NCI-H146 treated with DMSO at 0.1 percent for 48 hours (cell line): ENCODE data around the gene STK4.

Experiments
- DNase-seq: peaks from one replicate; lab custom pipeline; 2025; ENCODE audit not compliant: unreplicated experiment; lab: John Stamatoyannopoulos, UW

STK4 gene

DNA sequence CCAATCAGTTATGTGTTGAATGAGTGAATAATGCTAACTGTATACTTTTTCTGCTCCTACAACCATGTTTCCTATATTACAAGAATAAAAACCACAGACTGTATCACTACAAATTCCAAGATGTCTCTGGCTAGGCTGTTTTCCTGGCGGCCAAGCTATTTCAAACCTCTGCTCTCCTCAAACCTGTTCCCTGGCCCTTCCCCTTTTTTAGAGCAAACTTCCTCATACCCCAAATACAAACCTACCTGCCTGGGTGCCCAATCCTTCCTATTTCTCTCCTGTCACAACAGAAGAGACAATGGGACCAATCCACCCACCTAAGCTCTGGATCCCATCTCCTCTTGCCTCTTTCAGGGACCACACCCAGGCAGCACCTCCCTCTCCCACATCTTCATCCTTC lies 13.6 kb upstream of the STK4 start:
- DNase-seq: no peak

DNA sequence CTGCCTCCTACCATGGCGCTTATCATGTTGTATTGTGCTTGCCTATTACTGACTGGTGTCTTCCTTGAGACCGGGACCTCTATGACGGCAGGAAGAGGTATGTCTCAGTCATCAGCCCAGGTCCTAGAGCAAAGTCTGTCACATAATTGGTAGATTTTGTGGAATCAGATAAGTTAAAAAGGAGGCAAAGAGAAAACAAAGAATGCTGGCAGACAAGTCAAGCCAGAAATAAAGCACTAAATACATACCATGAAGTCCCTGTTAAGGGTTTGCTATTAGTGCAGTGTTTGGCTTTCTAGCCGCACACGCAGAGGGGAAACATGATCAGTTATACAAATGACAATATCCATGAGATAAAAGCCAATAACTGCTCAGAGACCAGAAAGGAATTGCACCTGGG lies 12.1 kb upstream of the STK4 start:
- DNase-seq: no peak

DNA sequence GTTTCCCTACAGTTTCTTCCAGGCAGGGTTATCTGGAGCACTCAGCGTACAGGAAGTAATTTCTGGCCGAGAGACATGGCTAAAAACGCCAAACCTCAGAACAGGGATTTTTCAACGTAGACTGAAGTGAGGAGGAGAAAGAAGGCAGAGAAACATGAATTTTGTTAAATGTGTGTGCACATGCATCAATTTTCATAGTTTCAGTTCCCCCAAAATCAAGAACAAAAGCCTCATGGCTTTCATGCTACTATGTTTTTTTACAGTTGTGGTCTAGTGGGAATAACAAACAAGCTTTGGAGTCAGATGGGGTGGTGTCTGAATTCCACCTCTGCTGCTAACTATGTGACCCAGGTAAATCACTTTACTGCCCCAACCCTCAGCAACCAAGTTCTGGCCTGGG lies 11.0 kb upstream of the STK4 start:
- DNase-seq: no peak

DNA sequence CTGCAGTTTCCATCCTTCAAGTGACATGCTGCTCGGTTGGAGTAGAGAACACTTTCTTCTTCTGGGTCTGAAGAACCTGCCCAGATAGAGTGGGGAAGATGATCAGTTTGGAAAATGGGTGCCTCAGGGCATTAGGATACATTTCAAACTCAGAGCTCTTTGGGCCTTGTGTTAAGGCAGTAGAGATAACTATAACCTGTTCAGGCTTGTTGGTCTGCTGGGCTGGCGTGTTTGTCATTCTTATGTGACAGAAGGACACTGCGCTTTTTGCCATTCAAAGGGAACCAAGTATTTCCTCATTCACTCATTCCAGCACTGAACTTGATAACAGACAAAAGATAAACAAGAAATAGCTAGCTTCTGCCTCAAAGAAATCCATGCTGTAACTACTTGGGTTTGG lies 9.9 kb upstream of the STK4 start:
- no peak for DNase-seq

DNA sequence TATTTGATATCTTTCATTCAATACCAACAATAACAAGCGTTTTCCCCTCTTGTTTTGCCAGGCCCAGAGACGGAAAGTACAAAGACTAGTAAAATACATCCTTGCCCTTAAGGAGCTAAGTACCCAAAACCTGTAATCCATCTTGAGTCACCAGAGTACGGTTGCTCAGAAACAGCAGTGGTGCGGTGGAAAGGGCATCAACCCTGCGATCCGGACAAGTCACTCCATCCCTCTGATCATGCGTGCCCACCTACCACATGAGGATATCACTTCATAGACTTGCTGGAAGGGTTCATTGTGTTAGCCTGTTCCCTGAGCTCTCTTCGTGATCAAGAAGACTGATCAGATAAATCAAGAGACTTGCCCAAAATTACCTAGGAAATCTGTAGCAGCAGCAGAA lies 8.0 kb upstream of the STK4 start:
- DNase-seq: no peak

DNA sequence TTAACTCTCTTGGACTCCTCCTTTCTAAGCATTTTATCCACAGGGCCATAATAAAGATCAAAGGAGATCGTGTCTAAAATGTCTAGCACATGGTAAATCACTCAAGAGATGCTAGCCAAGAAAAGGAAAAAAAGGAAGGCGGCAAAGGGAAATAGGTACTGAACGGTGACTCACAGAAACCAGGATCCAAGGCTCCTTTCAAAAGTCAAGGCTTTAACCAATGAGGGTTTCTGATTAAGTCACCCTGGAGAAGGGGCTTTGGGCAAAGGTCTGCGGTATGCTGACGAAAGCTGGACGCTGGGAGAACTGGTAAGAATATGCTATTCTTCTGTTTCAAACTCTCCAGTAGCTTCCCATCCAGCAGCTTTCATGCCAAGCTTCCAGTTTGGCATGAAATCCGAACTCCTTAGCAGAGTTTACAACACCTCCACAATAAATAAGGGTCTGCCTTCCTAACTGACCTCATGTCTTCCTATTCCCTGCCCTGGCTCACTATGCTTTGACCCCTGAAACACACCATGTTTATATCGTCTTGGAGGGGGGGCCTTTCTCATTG lies 7.2 kb upstream of the STK4 start:
- DNase-seq: no peak

DNA sequence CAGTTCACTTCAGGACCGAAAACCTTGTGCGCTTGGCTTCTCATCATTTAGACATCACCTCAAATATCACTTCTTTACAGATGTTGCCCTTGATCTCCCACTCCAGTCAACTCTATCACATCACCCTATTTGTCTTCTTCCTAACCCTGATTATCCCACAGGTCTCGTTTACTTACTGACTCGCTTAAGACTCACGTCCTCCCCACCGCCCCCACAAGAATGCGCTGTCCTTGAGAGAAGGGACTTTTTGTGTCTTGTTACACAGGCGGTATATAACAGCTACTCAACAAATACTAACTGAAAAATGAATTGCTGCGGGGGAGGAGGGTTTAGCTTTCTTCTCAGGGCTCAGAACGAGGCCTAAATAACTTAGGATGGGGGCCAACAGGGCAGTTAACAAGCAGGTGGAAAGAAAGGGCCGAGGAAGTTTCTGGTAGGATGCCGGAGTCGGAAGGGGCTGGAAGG lies 6.6 kb upstream of the STK4 start:
- DNase-seq: no peak

DNA sequence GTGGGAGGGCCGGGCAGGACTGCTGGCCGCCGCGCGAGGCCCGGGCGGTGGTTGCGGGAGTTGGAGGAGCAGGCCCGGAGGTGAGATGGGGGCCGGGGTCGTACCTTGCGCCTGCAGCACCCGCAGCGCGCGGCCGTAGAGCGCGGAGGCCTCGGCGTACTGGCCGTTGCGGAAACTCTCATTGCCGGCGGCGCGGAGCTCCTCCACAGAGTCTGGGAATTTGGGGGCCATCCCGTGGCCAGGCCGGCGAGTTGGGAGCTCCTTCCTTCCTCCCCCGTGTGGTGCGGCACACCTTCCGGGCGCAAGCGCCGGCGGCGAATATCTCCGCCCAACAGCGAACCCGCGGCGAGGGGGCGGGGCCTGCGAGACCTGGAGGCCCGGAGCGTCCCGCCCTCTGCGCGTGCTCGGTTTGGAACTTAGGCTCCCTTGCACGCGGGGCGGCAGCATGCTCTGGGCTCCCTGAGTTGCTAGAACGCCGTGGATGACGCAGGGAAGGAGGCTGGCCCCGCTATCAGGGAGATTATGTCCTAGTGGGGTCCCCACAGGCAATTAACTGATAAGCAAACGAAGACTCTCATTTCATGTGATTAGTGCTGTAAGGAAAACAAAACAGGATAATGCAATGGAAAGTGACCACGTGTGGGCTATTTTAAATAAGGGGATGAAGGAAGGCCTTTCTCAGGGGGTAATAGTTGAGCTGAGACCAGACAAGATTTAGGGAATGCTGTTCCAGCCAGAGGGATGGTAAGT lies 6.0 kb upstream of the STK4 start, which contains the start of gene TOMM34:
TOMM34 (minus strand) TSS at position 295 of the 750 bp plus-strand sequence; CDS start at position 231, 64 bp downstream.
- peak; percentile 93 for DNase-seq

DNA sequence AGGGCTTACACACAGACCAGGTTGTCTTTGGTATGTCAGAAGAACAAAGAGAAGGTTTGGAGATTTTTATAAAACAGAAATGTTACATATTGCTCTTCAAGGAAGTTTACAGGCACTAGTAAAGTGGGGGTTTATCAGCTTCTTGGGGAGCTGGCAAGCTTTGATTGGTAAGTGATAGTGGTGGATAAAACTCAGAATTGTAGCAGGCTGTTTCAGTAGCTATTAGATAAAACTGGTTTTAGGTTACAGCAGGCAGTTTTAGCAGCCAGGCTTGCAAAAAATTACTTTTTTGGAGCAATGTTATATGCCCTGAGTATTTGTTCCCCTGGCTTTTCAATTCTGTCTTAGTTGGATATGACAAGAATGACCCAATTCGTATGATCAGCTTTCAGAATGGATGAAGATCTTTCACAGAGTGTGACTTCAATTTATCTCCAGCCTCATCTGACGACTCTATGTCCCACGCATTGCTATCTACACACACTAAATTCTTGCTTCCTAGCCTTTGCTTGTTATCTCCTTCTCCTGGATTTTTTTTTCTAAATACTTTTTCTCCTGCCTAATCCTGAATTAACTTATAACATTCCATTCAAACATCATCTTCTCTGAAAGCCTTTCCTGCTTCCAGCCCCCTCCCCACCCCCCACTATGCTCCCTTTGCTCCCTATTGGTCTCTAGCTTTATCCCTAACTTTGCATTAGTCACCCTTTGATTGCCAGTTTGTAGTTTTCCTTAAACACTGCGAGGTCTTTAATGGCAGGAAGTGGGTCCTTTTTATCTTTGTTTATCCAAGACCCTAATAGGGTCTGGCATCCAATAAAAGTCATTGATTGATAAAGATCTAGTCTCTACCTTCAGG lies 5.1 kb upstream of the STK4 start:
- DNase-seq: no peak

DNA sequence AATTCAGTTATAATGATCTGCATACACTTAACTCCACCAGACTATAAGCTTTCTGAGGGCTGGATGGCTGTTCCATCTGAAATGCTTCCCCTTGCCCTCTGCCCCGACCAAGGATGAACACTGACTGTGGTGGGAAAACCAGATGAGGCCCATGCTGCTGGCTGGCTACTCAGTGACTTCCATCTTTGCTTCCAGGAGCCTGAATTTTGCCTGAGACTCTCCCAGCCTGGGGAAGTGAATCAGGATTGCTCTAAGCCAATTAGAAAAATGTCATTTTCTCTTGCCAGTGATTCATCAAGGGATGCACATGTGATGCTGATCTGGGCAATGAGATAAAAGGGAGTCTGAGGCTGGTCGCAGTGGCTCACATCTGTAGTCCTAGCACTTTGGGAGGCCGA lies 4.4 kb upstream of the STK4 start:
- no peak for DNase-seq

DNA sequence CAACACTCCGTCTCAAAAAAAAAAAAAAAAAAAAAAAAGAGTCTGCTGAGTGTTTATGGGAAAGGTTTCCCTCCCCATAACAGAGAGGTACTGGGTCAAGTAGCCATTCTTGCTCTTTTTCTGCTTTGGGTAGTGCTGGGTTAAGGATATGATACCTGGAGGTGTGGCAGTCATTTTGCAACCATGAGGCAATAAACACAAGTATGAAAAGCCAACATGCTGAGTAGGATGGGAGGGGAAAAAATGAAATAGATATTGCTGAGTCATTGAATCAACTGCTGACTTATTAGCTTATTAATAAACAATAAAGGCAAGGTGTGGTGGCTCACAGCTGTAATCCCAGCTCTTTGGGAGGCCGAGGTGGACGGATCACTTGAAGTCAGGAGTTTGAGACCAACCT lies 3.8 kb upstream of the STK4 start:
- DNase-seq: no peak

DNA sequence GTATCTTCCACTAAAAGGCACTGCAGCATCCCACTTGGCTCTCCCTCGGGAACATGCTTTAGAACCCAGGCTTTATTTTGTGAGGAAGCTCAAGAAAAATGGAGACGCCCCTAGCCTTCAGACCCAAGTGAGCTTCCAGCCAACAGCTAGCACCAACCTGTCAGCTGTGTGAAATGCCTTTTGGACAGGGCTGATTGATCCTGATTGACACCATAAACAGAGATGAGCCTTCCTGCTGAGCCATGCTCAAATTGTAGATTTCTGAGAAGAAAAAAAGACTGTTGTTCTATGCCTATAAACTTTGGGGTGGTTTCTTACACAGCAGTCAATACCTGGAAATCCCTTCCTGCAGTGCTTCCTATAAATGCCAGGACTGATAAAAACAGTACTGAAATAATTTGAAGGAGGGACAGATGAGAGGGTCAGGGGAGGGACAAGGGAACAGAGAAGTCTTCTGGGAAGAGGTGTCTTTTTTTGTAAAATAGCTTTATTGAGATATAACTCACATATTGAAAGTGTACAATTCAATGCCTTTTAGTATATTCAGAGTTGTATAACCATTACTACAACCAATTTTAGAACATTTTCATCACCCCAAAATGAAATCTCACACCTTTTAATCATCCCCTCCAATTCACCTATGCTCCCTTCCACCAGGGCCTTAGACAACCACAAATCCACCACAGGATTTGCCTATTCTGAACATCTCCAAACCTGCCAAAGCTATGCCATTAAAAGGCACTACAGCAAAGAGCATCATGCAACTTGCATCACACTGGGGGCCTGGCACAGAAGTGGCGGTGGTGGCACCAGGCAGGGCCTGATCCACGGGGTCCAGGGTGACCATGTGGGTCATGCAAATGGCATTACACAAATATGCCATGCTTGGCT lies 2.7 kb upstream of the STK4 start:
- no peak for DNase-seq

DNA sequence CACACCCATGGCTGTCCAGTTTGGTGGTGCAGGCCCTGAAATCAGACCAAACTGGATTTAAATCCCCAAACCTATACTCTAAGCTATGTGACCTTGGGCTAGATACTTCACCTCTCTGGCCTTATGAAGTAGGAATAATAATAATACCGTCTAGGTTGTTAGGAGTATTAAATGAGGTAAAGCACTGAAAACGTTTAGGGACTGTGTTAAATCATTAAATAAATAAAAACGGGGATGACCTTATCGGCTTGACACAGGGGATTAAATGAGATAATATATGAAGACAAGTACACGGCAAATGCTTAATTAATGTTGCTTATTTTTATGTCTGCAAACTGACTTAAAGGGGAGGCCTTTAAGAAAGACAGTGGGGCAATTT lies 672 bp upstream of the STK4 start:
- DNase-seq: no peak

DNA sequence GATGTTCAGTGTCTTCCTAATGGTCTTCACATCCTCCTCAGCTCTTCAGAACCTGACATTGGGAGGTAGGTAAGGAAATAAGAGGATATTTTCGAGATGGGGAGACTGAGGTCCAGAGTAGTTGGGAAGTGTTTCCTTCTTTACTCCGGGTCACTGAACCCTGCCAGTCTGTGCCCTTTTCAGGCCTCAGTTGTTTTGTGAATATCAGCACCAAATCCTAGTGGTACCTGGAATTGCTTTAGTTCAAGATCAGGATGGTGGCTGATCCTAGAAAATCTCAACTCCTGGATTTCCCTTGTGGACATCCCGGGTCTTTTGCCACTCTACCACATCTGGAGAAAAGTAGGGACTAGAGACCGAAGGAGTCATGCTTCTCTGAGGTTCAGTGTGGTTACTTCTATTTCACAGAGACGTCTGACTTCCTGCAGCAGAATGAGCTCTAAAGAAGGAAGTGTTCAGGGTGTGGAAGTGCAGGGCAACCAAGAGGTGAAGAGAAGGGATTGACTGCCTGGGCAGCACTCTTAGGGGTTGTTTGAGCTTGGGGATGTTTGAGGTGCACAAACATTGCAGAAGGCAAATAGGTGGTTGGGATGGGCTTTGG lies 995 bp downstream of the STK4 start:
- no peak for DNase-seq

DNA sequence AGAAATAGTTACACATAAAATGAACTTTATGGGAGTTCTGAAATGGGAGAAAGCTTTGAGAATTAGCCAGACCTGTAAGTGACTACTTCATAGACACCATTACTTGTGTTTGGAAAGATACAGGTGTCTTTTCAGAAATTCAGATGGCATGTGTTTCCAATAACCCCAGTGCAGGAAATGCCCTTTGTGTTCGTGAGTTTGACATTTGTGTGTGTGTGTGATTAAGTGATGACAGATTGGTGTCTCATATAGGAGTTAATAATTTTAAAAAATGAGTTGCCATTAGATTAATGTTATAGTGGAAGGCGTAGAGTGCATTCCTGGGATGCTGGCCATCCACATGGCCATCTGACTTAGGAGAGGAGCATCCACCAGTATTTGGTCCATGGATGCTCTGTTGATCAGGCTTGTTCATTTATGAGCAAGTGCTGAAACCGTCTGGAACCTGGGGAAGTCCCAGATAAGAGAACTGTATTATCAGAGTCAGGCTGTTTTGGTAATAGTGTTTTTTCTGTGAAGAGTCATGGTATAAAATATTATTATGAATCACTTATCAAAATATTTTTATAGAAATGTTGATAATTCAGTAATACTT lies 3.1 kb downstream of the STK4 start:
- no peak for DNase-seq

DNA sequence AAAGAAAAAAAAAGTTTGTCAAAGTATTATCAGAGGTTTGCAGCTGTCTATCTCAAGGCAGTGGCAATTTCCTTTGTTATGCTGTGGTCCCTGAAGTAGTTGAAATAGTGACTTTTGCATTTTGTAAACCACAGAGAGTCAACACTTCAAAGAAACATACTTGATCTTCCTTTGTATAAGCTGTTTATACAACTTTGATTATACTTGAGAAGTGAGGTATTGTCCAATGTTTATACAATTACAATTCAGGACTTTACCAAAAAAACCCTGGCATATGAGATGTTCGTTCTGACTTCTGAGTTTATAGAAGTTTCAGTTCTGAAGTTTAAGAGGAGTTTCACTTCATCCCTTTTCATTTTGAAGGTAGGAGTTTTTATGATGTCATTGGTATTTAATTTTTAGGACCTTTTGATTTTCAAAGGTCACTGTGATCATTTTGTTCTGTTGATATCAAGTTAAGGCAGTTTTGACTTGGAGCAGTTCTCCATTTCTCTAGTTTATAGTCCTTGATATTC lies 4.0 kb downstream of the STK4 start:
- DNase-seq: no peak

DNA sequence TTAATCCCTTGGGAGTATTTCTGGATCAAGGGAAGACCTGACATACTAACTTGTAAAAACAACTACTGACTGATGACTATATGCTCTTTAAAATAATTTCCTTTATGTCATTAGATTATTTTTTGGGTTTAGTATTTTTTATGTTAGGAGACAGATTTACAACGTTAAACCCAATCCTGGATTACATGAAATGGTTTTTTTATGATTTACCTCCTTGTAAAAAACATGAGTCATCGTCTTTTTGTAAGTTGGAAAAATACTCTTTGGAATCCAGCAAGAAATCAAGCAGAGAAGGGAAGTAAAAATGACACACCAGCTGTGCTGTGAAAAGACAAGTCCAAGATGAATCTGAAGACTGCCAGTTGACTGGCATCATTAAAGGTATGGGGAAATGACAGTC lies 6.7 kb downstream of the STK4 start:
- DNase-seq: no peak

DNA sequence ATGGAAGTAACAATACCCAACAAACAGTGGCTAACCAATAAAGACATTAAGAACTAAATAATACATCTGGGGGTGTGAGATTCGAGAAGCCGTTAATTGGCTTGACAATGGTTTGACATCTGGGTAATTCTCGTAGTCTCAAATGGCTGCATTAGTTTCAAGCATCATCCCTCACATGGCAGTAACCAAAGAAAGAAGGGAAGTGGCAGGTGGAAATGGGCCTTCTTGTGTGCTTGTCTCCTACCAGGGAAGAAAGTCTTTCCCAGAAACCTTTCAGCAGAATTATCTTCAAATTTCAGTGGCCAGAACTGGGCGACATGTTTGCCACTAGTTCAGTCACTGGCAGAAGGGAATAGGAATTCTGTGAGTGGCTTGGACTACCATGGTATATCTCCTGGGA lies 10.4 kb downstream of the STK4 start:
- DNase-seq: no peak

DNA sequence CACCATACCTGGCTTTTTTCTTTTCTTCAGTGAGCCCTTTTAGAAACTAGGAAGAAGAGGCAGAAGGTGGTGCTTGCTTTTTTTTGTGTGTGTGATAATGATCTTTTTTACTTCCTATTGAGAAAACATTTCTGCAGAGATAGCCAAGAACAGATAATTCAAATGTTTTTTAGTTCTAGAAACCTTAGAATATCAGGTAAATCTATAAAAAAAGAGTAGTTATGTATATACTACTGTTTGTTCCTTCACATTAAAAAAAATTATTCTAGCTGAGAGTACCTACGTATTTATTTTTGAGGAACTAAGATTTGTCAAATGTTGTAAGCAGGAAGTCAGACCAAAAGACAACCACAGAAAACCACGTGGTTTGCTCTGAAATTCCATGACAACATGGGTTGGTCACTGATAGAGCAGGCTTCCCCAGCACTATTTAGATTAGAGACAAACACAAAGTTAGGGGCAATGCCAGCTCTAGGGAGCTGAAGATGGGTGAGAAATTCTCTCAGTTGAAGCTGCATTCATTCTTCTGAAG lies 12.8 kb downstream of the STK4 start:
- no peak for DNase-seq
